Glomerular visceral epithelial cell (primary cell): ENCODE measurements around the gene L1TD1.
A peak's percentile ranks its signal among the peaks of the same experiment; 100 is the strongest.
"Not testable (repeated sequence)": the region's sequence is repeated elsewhere in the genome, so short reads cannot be mapped to it uniquely, and the experiment has no call there.

Source experiments
- DNase-seq: peaks from one replicate; pipeline ENCODE4 v3.0.0-alpha.2; 2016; ENCODE audit errors: extremely low spot score

The L1TD1 gene

GRCh38 chr1:62194651-62195544, at the start of gene L1TD1:
L1TD1 (plus strand) TSS chr1:62194849; CDS start chr1:62206629, 11,780 bp downstream.
- no peak for DNase-seq

- no peak for DNase-seq
Measured at GRCh38 chr1:62159940-62160348, 34.7 kb upstream of the L1TD1 start.

- no peak for DNase-seq
Measured at GRCh38 chr1:62161711-62162110, 32.9 kb upstream of the L1TD1 start.

- not testable (repeated sequence) for DNase-seq
Measured at GRCh38 chr1:62170380-62170779, 24.3 kb upstream of the L1TD1 start.

- DNase-seq: peak; percentile 49
Measured at GRCh38 chr1:62175568-62176179, 19.0 kb upstream of the L1TD1 start.

- DNase-seq: no peak
Measured at GRCh38 chr1:62176597-62177312, 17.9 kb upstream of the L1TD1 start.

GRCh38 chr1:62177621-62178020, 17.0 kb upstream of the L1TD1 start:
- no peak for DNase-seq

- no peak for DNase-seq
Measured at GRCh38 chr1:62178372-62178771, 16.3 kb upstream of the L1TD1 start.

- DNase-seq: not testable (repeated sequence)
Measured at GRCh38 chr1:62180054-62180453, 14.6 kb upstream of the L1TD1 start.

GRCh38 chr1:62180639-62181038, 14.0 kb upstream of the L1TD1 start:
- DNase-seq: no peak

- no peak for DNase-seq
Measured at GRCh38 chr1:62181532-62181931, 13.1 kb upstream of the L1TD1 start.

GRCh38 chr1:62182157-62182556, 12.5 kb upstream of the L1TD1 start:
- DNase-seq: not testable (repeated sequence)

GRCh38 chr1:62183164-62184020, 11.3 kb upstream of the L1TD1 start:
- not testable (repeated sequence) for DNase-seq

GRCh38 chr1:62184336-62184735, 10.3 kb upstream of the L1TD1 start:
- DNase-seq: no peak

GRCh38 chr1:62185233-62185632, 9.4 kb upstream of the L1TD1 start:
- not testable (repeated sequence) for DNase-seq

GRCh38 chr1:62185677-62186076, 9.0 kb upstream of the L1TD1 start:
- no peak for DNase-seq

- no peak for DNase-seq
Measured at GRCh38 chr1:62187548-62187947, 7.1 kb upstream of the L1TD1 start.

GRCh38 chr1:62188111-62188510, 6.5 kb upstream of the L1TD1 start:
- DNase-seq: no peak

- no peak for DNase-seq
Measured at GRCh38 chr1:62196086-62196690, 1.5 kb downstream of the L1TD1 start.

GRCh38 chr1:62198069-62198780, 3.6 kb downstream of the L1TD1 start:
- DNase-seq: no peak

GRCh38 chr1:62198781-62199125, 4.1 kb downstream of the L1TD1 start:
- no peak for DNase-seq
